SK-N-MC (cell line): ENCODE measurements around the gene PCGF6.

Source experiments
- DNase-seq: peaks from one replicate; pipeline ENCODE4 v3.0.0-alpha.2; 2011; ENCODE audit warnings: low read depth, low spot score
- H3K27ac ChIP-seq: fragments of 200-600 bp; sonication (generic); 2 replicates; pipeline ENCODE4 v1.5.1; 2016; ENCODE audit warnings: mixed run types
- H3K36me3 ChIP-seq: fragments of 200-600 bp; sonication (generic); 2 replicates; pipeline ENCODE4 v1.6.1; 2017; ENCODE audit warnings: antibody characterized with exemption, low read length, mixed read lengths; ENCODE audit not compliant: insufficient read depth
- H3K4me3 ChIP-seq: fragments of 200-600 bp; sonication (generic); 2 replicates; pipeline ENCODE4 v1.5.1; 2016
- H3K9ac ChIP-seq: fragments of 200-600 bp; sonication (generic); 2 replicates; pipeline ENCODE4 v1.8.0; 2017; ENCODE audit warnings: mixed run types, mixed read lengths; ENCODE audit not compliant: insufficient read length
- H3K9me3 ChIP-seq: fragments of 200-600 bp; sonication (generic); 2 replicates; pipeline ENCODE4 v1.6.1; 2017; ENCODE audit warnings: low read depth, mild to moderate bottlenecking, antibody characterized with exemption, low read length, moderate library complexity, mixed read lengths
- EZH2 ChIP-seq: fragments of 200-600 bp; sonication (generic); IDR thresholded peaks from one replicate; pipeline ENCODE4 v1.6.1; 2017; ENCODE audit warnings: antibody characterized with exemption
- FOXP2 ChIP-seq: optimal IDR thresholded peaks from 2 replicates; pipeline ENCODE3; 2011; ENCODE audit warnings: mild to moderate bottlenecking, moderate library complexity; ENCODE audit not compliant: insufficient read depth; ENCODE audit errors: extremely low read length, control extremely low read depth
- POLR2AphosphoS5 ChIP-seq: IDR thresholded peaks from 2 replicates; pipeline ENCODE4 v1.6.1; 2012; ENCODE audit warnings: mild to moderate bottlenecking, low read depth, low read length, borderline replicate concordance

Gene PCGF6

DNA sequence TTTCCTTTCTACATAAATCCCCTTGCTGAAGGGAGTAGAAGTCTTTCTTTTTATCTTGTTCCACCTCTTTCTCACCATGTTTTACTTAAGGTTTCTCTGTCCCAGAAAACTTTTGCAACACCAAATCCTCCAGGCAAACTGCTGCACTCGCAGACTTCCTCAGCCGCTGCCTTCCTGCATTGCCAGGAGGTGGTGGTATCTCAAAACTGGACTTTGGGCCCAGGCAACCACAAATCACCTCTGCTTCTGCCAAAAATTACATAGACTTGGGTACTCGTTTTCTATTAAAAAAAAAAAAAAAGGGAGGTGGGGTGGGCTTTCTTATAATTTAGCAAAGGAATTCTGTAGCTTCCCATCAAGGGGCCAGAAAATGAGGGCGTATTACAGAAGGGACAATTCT, 59.4 kb downstream of the PCGF6 start:
- Histone ChIP-seq H3K36me3 (no peaks in the 10 kb centered on the region), H3K27ac (no peak overlapping the region), H3K4me3 (no peak overlapping the region), H3K9me3 (no peaks in the 10 kb centered on the region), H3K9ac (no peak overlapping the region)
- TF ChIP-seq EZH2: no peak
- TF ChIP-seq FOXP2: no peak
- no peak for TF ChIP-seq POLR2AphosphoS5
- DNase-seq: no peak

DNA sequence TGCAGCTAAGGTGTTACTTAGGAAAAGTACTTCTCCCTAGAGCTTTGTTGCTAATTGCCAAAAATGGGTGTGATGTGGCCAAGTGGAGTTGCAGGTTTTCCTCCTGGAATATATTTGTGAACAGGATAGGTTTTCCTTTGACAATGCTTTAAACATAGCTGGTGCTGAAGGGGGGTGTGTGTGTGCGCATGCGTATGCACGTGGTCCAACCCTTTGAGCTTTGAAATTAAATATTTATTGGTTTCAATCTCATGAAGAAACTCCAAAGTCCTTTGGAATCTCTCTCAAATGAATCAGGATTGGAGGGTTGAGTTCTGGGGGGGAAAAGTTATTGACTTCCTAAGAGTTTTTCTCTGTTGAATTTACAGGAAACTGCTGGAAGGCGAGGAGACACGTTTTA, 62.9 kb downstream of the PCGF6 start:
- no peak overlapping the region for H3K4me3 ChIP-seq
- no peak overlapping the region for H3K9ac ChIP-seq
- H3K36me3 ChIP-seq: no peaks in the 10 kb centered on the region
- H3K27ac ChIP-seq: no peak overlapping the region
- DNase-seq: no peak
- TF ChIP-seq POLR2AphosphoS5 (no peak), EZH2 (no peak), FOXP2 (no peak)
- no peaks in the 10 kb centered on the region for H3K9me3 ChIP-seq

DNA sequence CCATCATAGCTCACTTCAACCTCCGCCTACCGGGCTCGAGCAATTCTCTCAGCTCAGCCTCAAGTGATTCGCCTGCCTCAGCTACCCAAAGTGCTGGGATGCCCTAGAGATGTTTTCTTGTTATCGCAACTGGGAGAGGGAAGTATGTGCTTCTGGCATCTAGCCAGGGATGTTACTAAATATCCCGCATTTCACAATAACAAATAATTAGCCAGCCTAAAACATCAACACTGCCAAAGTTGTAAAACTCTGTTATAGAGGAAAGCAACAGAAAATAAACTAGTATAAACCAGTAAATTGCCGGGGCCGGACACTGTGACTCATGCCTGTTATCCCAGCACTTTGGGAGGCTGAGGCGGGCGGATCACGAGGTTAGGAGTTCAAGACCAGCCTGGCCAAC, 66.8 kb downstream of the PCGF6 start:
- H3K36me3 ChIP-seq: no peaks in the 10 kb centered on the region
- H3K9ac ChIP-seq: no peak overlapping the region
- no peak overlapping the region for H3K4me3 ChIP-seq
- H3K9me3 ChIP-seq: no peaks in the 10 kb centered on the region
- H3K27ac ChIP-seq: no peak overlapping the region
- TF ChIP-seq POLR2AphosphoS5 (no peak), EZH2 (no peak)
- no peak for DNase-seq

DNA sequence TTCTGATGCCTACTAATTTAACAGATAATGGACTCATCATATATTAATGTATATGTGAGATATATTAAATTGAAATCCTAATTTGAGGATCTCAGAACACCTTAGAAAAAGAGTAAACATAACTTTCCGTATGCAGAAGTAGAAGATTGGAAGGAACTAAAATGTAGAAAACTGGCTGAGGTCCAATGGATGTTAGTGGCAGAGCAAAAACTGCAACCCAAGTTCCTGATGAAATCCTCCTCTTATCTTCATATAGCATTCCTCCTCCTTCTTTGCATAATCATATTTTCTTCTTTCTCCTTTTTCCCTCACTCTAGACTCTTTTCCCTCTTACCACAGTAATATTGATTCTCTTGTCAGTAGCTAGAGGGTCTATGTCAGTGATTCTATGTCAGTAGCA, 68.0 kb downstream of the PCGF6 start:
- Histone ChIP-seq H3K27ac (no peak overlapping the region), H3K9ac (no peak overlapping the region), H3K36me3 (no peaks in the 10 kb centered on the region), H3K4me3 (no peak overlapping the region), H3K9me3 (no peaks in the 10 kb centered on the region)
- no peak for DNase-seq
- TF ChIP-seq EZH2 (no peak), FOXP2 (no peak), POLR2AphosphoS5 (no peak)

DNA sequence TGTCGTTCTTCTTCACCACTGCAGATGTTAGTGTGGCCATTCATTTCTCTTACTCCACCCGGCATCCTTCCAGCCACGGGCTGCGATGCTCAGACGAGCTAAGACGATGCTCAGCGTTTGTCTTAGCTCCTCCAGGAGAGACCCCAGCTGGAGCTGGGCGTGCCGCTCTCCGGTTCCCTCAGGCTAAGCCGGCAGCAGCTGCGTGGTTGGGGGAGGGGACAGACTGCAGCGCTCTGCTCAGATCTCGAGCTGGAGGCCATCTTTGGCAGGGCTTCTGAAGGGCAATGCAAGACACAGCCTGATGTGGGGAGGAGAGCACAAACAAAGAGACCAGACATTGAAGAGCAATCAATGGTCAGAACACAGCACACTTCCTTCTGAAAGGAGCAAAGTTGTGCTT, 69.2 kb downstream of the PCGF6 start:
- H3K9me3 ChIP-seq: no peaks in the 10 kb centered on the region
- no peak overlapping the region for H3K27ac ChIP-seq
- no peak overlapping the region for H3K4me3 ChIP-seq
- no peak for TF ChIP-seq POLR2AphosphoS5
- no peak for TF ChIP-seq FOXP2
- TF ChIP-seq EZH2: no peak
- no peak overlapping the region for H3K9ac ChIP-seq
- no peaks in the 10 kb centered on the region for H3K36me3 ChIP-seq
- no peak for DNase-seq

DNA sequence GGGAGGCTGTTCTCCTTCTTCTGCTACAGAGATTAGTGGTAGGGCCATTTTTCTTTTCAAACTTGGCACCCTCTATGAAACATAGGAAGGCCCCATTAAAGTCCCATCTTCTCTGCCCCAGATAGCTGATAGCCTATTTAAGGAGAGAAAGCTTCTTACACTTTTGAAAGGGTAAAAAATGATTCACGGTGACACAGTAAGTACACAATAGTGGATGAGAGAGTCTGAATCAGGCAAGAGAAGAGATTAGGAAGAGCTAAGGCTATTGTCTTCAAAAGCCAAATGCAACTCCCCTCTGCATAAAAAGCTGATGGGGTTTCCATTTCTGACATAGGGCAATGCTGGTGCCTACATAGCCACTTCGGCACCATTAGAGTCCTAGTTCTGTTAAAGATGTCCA, 70.4 kb downstream of the PCGF6 start:
- Histone ChIP-seq H3K9me3 (no peaks in the 10 kb centered on the region), H3K9ac (no peak overlapping the region), H3K36me3 (no peaks in the 10 kb centered on the region), H3K4me3 (no peak overlapping the region), H3K27ac (no peak overlapping the region)
- TF ChIP-seq EZH2: no peak
- TF ChIP-seq FOXP2: no peak
- no peak for TF ChIP-seq POLR2AphosphoS5
- no peak for DNase-seq

DNA sequence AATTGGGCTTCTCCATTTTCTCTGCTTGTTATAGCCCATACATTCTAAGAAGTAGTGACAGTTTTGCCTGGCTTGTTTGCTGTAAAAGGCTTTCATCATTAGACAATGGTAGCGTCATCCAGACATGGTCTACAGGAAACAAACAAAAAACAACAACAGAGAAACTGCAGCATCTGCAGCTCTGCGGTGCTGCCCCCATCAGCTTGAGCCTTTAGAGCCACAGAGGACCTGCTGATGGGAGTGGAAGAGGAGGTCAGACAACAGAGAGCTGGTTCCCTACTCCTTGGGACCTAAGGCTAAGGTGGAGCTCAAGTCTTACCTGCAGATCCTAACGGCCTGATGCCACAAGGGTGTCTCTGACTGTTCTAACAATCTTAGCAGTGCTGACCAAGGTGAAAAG, 70.9 kb downstream of the PCGF6 start:
- H3K36me3 ChIP-seq: no peaks in the 10 kb centered on the region
- no peak overlapping the region for H3K9ac ChIP-seq
- no peak for DNase-seq
- H3K27ac ChIP-seq: no peak overlapping the region
- TF ChIP-seq FOXP2 (no peak), EZH2 (no peak), POLR2AphosphoS5 (no peak)
- H3K4me3 ChIP-seq: no peak overlapping the region
- H3K9me3 ChIP-seq: no peaks in the 10 kb centered on the region

DNA sequence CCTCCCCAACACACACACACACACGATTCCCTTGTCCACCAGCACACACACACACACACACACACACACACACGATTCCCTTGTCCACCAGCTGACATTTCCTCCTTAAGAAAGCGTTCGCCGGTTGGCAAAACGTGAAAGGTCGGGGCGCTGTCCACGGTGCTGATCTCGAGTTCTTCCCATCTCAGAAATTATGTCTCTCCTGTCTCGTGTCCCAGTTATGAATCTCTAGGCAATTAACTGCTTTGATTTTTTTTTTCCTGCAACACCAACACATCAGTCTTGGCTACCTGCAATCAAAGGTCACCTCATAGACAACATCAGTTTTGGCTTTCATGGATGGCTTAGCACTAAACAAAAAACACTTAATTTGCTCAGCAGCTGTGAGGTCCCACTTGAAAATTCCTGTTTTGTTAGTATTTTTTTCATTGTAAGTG, 72.1 kb downstream of the PCGF6 start:
- Histone ChIP-seq H3K4me3 (no peak overlapping the region), H3K9ac (no peak overlapping the region), H3K27ac (no peak overlapping the region), H3K36me3 (no peaks in the 10 kb centered on the region), H3K9me3 (no peaks in the 10 kb centered on the region)
- TF ChIP-seq FOXP2: no peak
- TF ChIP-seq POLR2AphosphoS5: no peak
- no peak for TF ChIP-seq EZH2
- DNase-seq: no peak

DNA sequence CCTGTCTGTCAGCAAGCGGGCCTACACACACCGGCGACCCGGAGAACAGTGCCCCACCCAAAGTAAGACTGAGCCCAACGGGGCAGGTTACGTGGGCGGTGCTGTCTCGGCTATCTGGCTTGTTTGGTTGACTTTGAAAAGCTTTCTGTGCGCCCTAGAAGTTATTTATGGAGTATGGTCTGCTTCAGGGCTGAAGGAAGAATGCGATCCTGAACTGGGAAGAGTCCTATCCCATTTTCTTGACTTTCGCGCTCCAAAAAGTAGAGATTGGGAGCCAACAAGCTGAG, 72.5 kb downstream of the PCGF6 start:
- no peak overlapping the region for H3K4me3 ChIP-seq
- no peak for TF ChIP-seq FOXP2
- TF ChIP-seq EZH2: no peak
- no peak for TF ChIP-seq POLR2AphosphoS5
- DNase-seq: no peak

More for the DNA sequence above, 72.5 kb downstream of the PCGF6 start:
- Histone ChIP-seq H3K27ac (no peak overlapping the region), H3K9me3 (no peaks in the 10 kb centered on the region), H3K36me3 (no peaks in the 10 kb centered on the region), H3K9ac (no peak overlapping the region)
